Stimulated activated memory B cell treated with anti-CD40 and anti-IgM and Interleukin-4, amounts not matched to agents 10 μg/mL and 1 μg/mL and 100 μg/mL, for 72 hours (primary cell): ENCODE results near the gene LONP1.

Source experiments
- ATAC-seq: fragments of 150-1000 bp; cut with Tn5 transposase; 2 replicates; pipeline ENCODE4 v1.10.0; 2021
- H3K27ac Mint-ChIP-seq: one replicate; pipeline ENCODE4 v1.8.0; 2022; ENCODE audit warnings: mild to moderate bottlenecking, mixed read lengths
- H3K27me3 Mint-ChIP-seq: one replicate; pipeline ENCODE4 v1.8.0; 2022; ENCODE audit warnings: mixed read lengths
- H3K36me3 Mint-ChIP-seq: one replicate; pipeline ENCODE4 v1.8.0; 2022; ENCODE audit warnings: mixed read lengths
- H3K4me1 Mint-ChIP-seq: one replicate; pipeline ENCODE4 v1.8.0; 2022; ENCODE audit warnings: mixed read lengths
- H3K4me3 Mint-ChIP-seq: one replicate; pipeline ENCODE4 v1.8.0; 2022; ENCODE audit warnings: mild to moderate bottlenecking, moderate library complexity, mixed read lengths
- H3K9me3 Mint-ChIP-seq: one replicate; pipeline ENCODE4 v1.8.0; 2022; ENCODE audit warnings: mixed read lengths

LONP1 gene

GRCh38 chr19:5664515-5664914 lies 55.4 kb downstream of the LONP1 start:
- peaks cover 7% of the 10 kb centered on the region for H3K4me1 Mint-ChIP-seq
- no peaks in the 10 kb centered on the region for H3K27me3 Mint-ChIP-seq
- H3K9me3 Mint-ChIP-seq: no peaks in the 10 kb centered on the region
- H3K27ac Mint-ChIP-seq: peak overlapping the region; percentile 67
- no peak for ATAC-seq
- H3K36me3 Mint-ChIP-seq: peaks cover 69% of the 10 kb centered on the region
- no peak overlapping the region for H3K4me3 Mint-ChIP-seq

DNA sequence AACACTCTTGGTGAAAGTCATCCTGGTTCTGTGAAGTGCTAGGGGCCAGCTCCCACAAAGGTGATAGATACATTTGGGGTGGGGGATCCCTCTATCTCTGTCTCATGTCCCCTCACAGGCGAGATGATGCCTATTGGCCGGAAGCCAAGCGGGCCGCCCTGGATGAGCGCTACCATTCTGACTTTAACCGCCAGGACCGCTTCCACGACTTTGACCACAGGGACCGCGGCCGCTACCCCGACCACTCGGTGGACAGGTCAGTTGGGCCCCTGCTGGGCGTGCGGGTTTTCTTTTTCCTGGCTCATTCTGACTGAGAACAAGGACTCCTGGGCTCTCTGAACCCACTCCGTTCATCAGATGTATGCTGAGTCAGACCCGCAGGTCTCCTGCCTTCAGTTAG lies 56.0 kb downstream of the LONP1 start:
- Mint-ChIP-seq H3K9me3 (no peaks in the 10 kb centered on the region), H3K4me3 (no peak overlapping the region), H3K27me3 (no peaks in the 10 kb centered on the region), H3K27ac (no peak overlapping the region), H3K4me1 (peaks cover 7% of the 10 kb centered on the region), H3K36me3 (peaks cover 65% of the 10 kb centered on the region)
- no peak for ATAC-seq

DNA sequence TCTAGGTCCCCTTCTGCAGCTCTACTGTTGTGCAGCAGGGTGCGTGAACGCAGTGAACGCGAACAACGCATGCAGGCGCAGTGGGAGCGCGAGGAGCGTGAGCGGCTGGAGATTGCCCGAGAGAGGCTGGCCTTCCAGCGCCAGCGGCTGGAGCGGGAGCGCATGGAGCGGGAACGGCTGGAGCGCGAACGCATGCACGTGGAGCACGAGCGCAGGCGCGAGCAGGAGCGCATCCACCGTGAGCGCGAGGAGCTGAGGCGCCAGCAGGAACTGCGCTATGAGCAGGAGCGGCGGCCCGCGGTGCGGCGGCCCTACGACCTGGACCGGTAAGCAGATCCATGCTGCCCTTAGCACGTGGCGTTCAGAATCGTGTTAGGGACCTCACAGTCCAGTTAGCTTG lies 58.5 kb downstream of the LONP1 start:
- H3K9me3 Mint-ChIP-seq: no peaks in the 10 kb centered on the region

GRCh38 chr19:5655412-5655811 lies 64.5 kb downstream of the LONP1 start:
- peaks cover 66% of the 10 kb centered on the region for H3K36me3 Mint-ChIP-seq

More for the DNA sequence above, 58.5 kb downstream of the LONP1 start:
- no peak overlapping the region for H3K4me3 Mint-ChIP-seq
- H3K27ac Mint-ChIP-seq: no peak overlapping the region
- H3K4me1 Mint-ChIP-seq: no peaks in the 10 kb centered on the region
- H3K36me3 Mint-ChIP-seq: peaks cover 58% of the 10 kb centered on the region
- ATAC-seq: no peak
- H3K27me3 Mint-ChIP-seq: no peaks in the 10 kb centered on the region

DNA sequence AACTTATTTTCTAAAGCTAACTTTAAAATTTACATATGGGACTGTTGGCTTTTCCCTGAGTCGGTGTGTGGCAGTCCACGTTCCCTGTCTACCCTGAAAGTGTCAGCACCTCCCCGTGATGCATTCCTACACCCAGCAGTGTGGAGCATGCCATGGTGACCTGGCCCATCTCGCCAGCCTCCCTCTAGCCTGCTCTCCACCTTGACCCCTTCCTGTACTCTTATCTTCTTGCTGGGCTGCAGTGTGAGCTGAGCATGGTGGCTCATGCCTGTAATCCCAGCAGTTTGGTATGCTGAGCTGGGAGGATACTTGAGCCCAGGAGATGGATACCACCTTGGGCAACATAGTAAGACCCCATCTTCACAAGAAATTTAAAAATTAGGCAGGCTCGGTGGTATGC lies 65.0 kb downstream of the LONP1 start:
- no peak overlapping the region for H3K4me3 Mint-ChIP-seq
- no peaks in the 10 kb centered on the region for H3K4me1 Mint-ChIP-seq
- no peaks in the 10 kb centered on the region for H3K27me3 Mint-ChIP-seq
- no peak for ATAC-seq
- H3K36me3 Mint-ChIP-seq: peaks cover 70% of the 10 kb centered on the region
- no peaks in the 10 kb centered on the region for H3K9me3 Mint-ChIP-seq
- no peak overlapping the region for H3K27ac Mint-ChIP-seq

More at GRCh38 chr19:5655412-5655811, 64.5 kb downstream of the LONP1 start:
- no peak overlapping the region for H3K27ac Mint-ChIP-seq
- no peak for ATAC-seq
- no peaks in the 10 kb centered on the region for H3K27me3 Mint-ChIP-seq
- no peaks in the 10 kb centered on the region for H3K4me1 Mint-ChIP-seq
- no peaks in the 10 kb centered on the region for H3K9me3 Mint-ChIP-seq
- H3K4me3 Mint-ChIP-seq: no peak overlapping the region

DNA sequence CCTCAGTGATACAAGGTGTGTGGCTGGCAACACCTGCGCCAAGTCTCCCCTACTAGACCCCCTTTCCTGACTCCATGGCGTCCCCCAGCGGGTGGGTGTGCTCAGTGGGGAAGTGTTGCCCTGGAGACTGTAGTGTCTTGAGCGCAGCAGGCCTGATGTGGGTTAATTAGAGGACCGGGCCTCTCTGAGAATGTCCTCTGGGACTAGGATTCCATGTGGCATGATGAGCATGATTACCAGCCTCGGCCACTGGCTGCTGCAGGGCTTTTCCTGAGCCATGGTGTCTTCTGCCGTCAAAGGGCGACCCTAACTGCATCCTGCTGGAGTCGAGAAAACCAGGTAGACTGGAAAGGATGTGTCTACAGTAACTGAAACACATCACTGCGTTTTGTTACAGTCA lies 67.7 kb downstream of the LONP1 start:
- no peaks in the 10 kb centered on the region for H3K4me1 Mint-ChIP-seq
- no peak for ATAC-seq
- no peaks in the 10 kb centered on the region for H3K9me3 Mint-ChIP-seq
- peaks cover 71% of the 10 kb centered on the region for H3K36me3 Mint-ChIP-seq
- H3K27ac Mint-ChIP-seq: no peak overlapping the region
- H3K4me3 Mint-ChIP-seq: no peak overlapping the region
- H3K27me3 Mint-ChIP-seq: no peaks in the 10 kb centered on the region

- no peak overlapping the region for H3K4me3 Mint-ChIP-seq
- H3K27ac Mint-ChIP-seq: no peak overlapping the region
- no peak for ATAC-seq
- H3K36me3 Mint-ChIP-seq: peaks cover 75% of the 10 kb centered on the region
- no peaks in the 10 kb centered on the region for H3K9me3 Mint-ChIP-seq
- H3K4me1 Mint-ChIP-seq: peaks cover 8% of the 10 kb centered on the region
- H3K27me3 Mint-ChIP-seq: no peaks in the 10 kb centered on the region
Observed at GRCh38 chr19:5651361-5651760, 68.6 kb downstream of the LONP1 start.

GRCh38 chr19:5648464-5648863 lies 71.5 kb downstream of the LONP1 start:
- H3K9me3 Mint-ChIP-seq: no peaks in the 10 kb centered on the region
- no peak overlapping the region for H3K27ac Mint-ChIP-seq
- H3K27me3 Mint-ChIP-seq: no peaks in the 10 kb centered on the region
- H3K4me3 Mint-ChIP-seq: no peak overlapping the region
- H3K36me3 Mint-ChIP-seq: peaks cover 75% of the 10 kb centered on the region
- H3K4me1 Mint-ChIP-seq: peaks cover 35% of the 10 kb centered on the region
- ATAC-seq: no peak

DNA sequence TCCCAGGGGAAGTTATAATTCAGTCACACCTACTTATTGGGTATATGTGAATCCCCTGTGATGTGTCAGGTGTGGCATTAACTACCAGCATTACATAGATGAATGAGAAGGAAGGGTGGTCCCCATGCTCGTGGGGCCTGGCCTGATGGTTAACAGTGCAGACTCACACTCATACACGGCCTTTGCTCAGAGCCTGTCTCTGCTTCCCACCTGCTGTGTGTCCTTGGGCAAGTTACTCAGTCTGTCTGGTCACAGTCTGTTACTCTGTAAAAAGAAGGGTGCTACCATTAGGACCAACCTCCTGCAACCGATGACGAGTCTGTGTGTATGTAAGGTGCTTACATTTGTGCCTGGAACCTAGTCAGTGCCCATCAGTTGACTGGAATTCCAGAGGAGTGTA lies 73.2 kb downstream of the LONP1 start:
- Mint-ChIP-seq H3K4me1 (peaks cover 39% of the 10 kb centered on the region), H3K4me3 (no peak overlapping the region), H3K36me3 (peaks cover 71% of the 10 kb centered on the region), H3K27ac (peak overlapping the region; percentile 48), H3K9me3 (no peaks in the 10 kb centered on the region), H3K27me3 (no peaks in the 10 kb centered on the region)
- ATAC-seq: no peak

- no peak for ATAC-seq
- Mint-ChIP-seq H3K4me1 (peaks cover 45% of the 10 kb centered on the region), H3K4me3 (no peak overlapping the region), H3K27ac (peak overlapping the region; percentile 22), H3K27me3 (no peaks in the 10 kb centered on the region), H3K36me3 (peaks cover 66% of the 10 kb centered on the region), H3K9me3 (no peaks in the 10 kb centered on the region)
Observed at GRCh38 chr19:5645409-5645808, 74.5 kb downstream of the LONP1 start.

GRCh38 chr19:5644037-5644436 lies 75.9 kb downstream of the LONP1 start:
- ATAC-seq: no peak
- Mint-ChIP-seq H3K36me3 (peaks cover 62% of the 10 kb centered on the region), H3K27me3 (no peaks in the 10 kb centered on the region), H3K27ac (peak overlapping the region; percentile 5), H3K4me3 (no peak overlapping the region), H3K9me3 (no peaks in the 10 kb centered on the region), H3K4me1 (peaks cover 51% of the 10 kb centered on the region)

DNA sequence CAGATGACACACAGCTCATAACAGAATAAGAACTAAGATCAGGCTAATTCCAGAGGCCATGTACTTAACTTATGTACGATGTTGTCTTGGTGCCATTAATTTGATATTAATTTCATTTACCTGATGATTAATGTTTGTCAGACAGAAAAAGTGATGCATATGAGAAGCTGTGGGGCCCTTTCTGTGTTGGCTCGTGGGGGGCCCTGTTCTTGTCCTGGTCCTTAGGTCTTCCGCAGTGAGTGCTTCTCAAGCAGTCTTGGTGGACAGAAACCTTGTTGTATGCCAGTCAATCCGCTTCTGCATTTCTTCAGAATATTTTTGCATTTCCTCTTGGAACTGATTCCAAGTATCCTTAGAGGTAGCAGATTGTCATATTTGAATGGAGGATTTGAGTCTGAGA lies 76.9 kb downstream of the LONP1 start:
- H3K9me3 Mint-ChIP-seq: no peaks in the 10 kb centered on the region
- H3K4me3 Mint-ChIP-seq: no peak overlapping the region
- peaks cover 51% of the 10 kb centered on the region for H3K4me1 Mint-ChIP-seq
- no peaks in the 10 kb centered on the region for H3K27me3 Mint-ChIP-seq
- no peak overlapping the region for H3K27ac Mint-ChIP-seq
- peaks cover 56% of the 10 kb centered on the region for H3K36me3 Mint-ChIP-seq
- no peak for ATAC-seq

- no peak for ATAC-seq
- Mint-ChIP-seq H3K4me1 (peaks cover 59% of the 10 kb centered on the region), H3K9me3 (no peaks in the 10 kb centered on the region), H3K27me3 (no peaks in the 10 kb centered on the region), H3K36me3 (peaks cover 51% of the 10 kb centered on the region), H3K27ac (no peak overlapping the region), H3K4me3 (no peak overlapping the region)
Observed at GRCh38 chr19:5642204-5642603, 77.7 kb downstream of the LONP1 start.
